ENCODE measurements around the gene FMN1. TPM values are rescaled to one million over a fixed set of nuclear protein-coding genes. Genes with fewer than 3 reads are reported as not detected.

FMN1 gene
- total RNA-seq, 1 experiment from 2014 or later = 3.9 TPM

DNA sequence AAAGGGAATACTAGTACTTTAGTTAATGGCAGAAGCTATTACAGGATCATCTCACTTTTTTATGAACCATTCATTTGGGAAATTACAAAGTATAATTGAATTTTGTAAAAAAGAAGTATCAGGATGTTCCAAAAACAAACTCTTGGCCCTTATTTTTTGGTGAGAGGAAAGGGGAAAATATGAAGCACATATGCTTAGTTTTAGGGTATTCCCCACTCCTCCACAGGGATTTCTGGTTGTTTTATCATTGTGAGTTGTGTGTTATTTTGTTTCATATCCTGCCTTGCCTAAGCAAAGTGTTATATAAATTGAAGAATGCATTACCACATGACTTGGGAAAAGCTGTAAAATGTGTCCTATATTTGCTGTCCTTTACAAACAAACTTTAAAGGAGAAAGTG is 227.0 kb downstream of the FMN1 start:
- ChIA-PET POLR2A (no interaction called here), CTCF (no interaction called here)
- ATAC-seq (no peak), DNase-seq (ENCODE audit: low read depth, low spot score) (no peak)
- TF ChIP-seq POLR2AphosphoS5 (IDR thresholded peaks at IDR 0.05; ENCODE audit: low read depth, low read length) = no peak
- TF ChIP-seq, protein P1, sequence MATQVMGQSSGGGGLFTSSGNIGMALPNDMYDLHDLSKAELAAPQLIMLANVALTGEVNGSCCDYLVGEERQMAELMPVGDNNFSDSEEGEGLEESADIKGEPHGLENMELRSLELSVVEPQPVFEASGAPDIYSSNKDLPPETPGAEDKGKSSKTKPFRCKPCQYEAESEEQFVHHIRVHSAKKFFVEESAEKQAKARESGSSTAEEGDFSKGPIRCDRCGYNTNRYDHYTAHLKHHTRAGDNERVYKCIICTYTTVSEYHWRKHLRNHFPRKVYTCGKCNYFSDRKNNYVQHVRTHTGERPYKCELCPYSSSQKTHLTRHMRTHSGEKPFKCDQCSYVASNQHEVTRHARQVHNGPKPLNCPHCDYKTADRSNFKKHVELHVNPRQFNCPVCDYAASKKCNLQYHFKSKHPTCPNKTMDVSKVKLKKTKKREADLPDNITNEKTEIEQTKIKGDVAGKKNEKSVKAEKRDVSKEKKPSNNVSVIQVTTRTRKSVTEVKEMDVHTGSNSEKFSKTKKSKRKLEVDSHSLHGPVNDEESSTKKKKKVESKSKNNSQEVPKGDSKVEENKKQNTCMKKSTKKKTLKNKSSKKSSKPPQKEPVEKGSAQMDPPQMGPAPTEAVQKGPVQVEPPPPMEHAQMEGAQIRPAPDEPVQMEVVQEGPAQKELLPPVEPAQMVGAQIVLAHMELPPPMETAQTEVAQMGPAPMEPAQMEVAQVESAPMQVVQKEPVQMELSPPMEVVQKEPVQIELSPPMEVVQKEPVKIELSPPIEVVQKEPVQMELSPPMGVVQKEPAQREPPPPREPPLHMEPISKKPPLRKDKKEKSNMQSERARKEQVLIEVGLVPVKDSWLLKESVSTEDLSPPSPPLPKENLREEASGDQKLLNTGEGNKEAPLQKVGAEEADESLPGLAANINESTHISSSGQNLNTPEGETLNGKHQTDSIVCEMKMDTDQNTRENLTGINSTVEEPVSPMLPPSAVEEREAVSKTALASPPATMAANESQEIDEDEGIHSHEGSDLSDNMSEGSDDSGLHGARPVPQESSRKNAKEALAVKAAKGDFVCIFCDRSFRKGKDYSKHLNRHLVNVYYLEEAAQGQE (IDR thresholded peaks at IDR 0.05; ENCODE audit: insufficient read depth in 1 of 2, low read depth in 2 of 2, low read length in 1 of 2) = no peak
- no peak for TF ChIP-seq TCF7L2 (IDR thresholded peaks at IDR 0.05; ENCODE audit: low read depth, low read length)
- TF ChIP-seq, protein P2, sequence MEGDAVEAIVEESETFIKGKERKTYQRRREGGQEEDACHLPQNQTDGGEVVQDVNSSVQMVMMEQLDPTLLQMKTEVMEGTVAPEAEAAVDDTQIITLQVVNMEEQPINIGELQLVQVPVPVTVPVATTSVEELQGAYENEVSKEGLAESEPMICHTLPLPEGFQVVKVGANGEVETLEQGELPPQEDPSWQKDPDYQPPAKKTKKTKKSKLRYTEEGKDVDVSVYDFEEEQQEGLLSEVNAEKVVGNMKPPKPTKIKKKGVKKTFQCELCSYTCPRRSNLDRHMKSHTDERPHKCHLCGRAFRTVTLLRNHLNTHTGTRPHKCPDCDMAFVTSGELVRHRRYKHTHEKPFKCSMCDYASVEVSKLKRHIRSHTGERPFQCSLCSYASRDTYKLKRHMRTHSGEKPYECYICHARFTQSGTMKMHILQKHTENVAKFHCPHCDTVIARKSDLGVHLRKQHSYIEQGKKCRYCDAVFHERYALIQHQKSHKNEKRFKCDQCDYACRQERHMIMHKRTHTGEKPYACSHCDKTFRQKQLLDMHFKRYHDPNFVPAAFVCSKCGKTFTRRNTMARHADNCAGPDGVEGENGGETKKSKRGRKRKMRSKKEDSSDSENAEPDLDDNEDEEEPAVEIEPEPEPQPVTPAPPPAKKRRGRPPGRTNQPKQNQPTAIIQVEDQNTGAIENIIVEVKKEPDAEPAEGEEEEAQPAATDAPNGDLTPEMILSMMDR (IDR thresholded peaks at IDR 0.05) = no peak
- TF ChIP-seq SIN3A (IDR thresholded peaks at IDR 0.05; ENCODE audit: borderline replicate concordance, insufficient read depth, low read depth, low read length) = no peak
- Histone ChIP-seq H3K4me3 (ENCODE audit: low read depth in 2 of 2, low read length in 2 of 2) (no peak overlapping the region), H3K4me1 (ENCODE audit: control insufficient read depth, insufficient read depth, low read length) (no peaks in the 10 kb centered on the region), H3K9me3 (ENCODE audit: control insufficient read depth, insufficient read depth, low read depth, low read length) (no peaks in the 10 kb centered on the region), H3K27ac (ENCODE audit: low read length) (no peak overlapping the region), H3K36me3 (ENCODE audit: control insufficient read depth, insufficient read depth, low read length) (no peaks in the 10 kb centered on the region), H3K27me3 (ENCODE audit: control insufficient read depth, insufficient read depth, low read length) (no peaks in the 10 kb centered on the region; the same call in 1 of the 2 replicates)
- in situ Hi-C loops (cut with HindIII; ENCODE audit: low pct_unique_long_range_greater_than_20kb, low sequenced_read_pairs) = no loop called here
- no TSS peak for BruUV-seq (replicated peaks)
- intact Hi-C loops (cut with micrococcal nuclease; ENCODE audit: unreplicated experiment) = no loop called here

- BruUV-seq (replicated peaks) = no TSS peak
- DNase-seq (ENCODE audit: low read depth, low spot score) (no peak), ATAC-seq (no peak)
- CTCF ChIA-PET = no interaction called here
- in situ Hi-C loops (cut with HindIII; ENCODE audit: low pct_unique_long_range_greater_than_20kb, low sequenced_read_pairs) (no loop called here), intact Hi-C loops (cut with micrococcal nuclease; ENCODE audit: unreplicated experiment) (no loop called here)
- Histone ChIP-seq H3K4me1 (ENCODE audit: control insufficient read depth, insufficient read depth, low read length) (no peaks in the 10 kb centered on the region), H3K4me3 (ENCODE audit: low read depth in 2 of 2, low read length in 2 of 2) (no peak overlapping the region), H3K27me3 (ENCODE audit: control insufficient read depth, insufficient read depth, low read length) (no peaks in the 10 kb centered on the region), H3K27ac (ENCODE audit: low read length) (no peak overlapping the region), H3K36me3 (ENCODE audit: control insufficient read depth, insufficient read depth, low read length) (no peaks in the 10 kb centered on the region), H3K9me3 (ENCODE audit: control insufficient read depth, insufficient read depth, low read depth, low read length) (no peaks in the 10 kb centered on the region)
- TF ChIP-seq SIN3A (IDR thresholded peaks at IDR 0.05; ENCODE audit: borderline replicate concordance, insufficient read depth, low read depth, low read length) (no peak), POLR2AphosphoS5 (IDR thresholded peaks at IDR 0.05; ENCODE audit: low read depth, low read length) (no peak), TCF7L2 (IDR thresholded peaks at IDR 0.05; ENCODE audit: low read depth, low read length) (no peak)
- TF ChIP-seq, protein P1 (IDR thresholded peaks at IDR 0.05; ENCODE audit: insufficient read depth in 1 of 2, low read depth in 2 of 2, low read length in 1 of 2) = no peak
- TF ChIP-seq, protein P2 (IDR thresholded peaks at IDR 0.05) = no peak
- POLR2A ChIA-PET = no interaction called here
These were observed 228.0 kb downstream of the FMN1 start for GRCh38 chr15:32966512-32966911.
